ENCODE data around the gene CYP46A1.
A peak's percentile ranks its signal among the peaks of the same experiment; 100 is the strongest.

CYP46A1 gene

DNA sequence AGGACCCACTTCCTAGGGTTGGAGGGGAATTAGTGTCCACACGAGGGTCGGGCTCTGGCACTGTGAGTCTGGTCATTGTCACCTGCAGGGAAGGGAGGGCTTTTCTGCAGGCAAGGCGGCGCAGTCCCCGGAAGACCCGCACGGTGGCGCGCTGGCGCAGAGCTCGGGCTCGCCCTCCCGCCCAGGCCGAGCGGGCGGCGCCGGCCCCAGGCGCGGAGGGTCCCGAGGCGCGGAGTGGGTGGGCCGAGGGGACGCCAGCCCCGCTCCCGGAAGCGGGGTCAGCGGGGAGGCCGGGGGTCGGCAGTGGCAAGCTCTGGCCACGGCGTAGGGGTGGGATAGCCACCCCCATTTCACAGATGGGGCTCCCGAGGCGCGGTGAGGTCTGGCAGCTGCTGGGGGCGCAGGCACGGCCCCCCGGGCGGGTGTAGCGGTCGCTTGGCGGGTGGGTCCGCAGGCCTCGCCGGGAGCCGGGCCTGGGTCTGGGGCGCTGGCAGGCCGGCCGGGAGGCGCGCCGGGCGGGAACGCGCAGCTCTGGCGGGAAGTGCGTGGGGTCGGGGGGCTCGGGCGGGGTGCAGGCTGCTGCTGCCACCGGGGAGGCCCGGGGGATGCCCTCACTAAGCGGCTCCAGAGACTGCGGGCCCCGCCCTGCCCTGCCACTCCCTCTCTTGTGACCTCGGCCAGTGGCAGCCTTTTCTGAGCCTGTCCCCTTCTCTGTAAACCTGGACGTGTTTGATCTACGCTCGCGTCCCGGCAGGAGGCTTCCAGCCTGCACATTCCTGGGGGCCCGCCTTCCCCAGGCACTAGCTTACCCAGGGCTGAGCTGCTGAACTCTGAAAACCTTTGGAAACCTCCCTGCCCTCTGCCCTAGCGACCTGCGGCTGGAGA is 46.1 kb downstream of the CYP46A1 start:
- ATAC-seq, result peak; percentile 51

DNA sequence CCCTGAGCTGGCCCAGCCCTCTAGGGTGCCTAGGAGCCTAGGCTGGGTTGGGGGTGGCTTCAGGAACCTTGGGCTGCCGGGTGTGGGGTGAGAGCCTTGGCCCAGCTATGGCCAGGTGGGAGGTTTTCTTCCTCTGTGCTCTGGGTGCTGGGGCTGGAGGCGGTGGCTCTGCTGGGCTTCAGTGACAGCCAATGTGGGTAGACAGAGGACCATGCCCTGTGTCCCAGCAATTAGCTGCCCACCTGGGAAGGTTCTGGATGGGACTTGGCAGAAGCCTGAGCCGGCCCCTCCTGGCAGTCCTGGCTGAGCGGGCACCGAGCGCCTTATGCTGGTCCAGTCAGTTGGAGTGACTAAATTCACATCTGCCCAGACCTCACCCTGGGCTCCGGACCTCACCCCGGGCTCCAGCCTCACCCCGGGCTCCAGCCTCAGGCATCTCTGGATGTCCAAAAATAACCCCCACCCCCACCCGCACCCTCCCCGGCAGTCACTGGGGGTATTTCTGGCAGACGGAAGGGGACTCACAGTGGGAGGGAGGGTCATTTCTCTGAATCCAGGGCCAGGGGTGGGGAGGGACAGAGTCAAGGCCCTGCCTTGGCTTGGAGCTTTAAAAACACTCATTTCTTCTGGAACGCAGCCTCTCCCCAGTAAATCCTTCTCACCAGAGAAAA is 46.9 kb downstream of the CYP46A1 start:
- ATAC-seq (no peak), DNase-seq (no peak)

More for the DNA sequence above, 46.1 kb downstream of the CYP46A1 start:
- DNase-seq, result peak; percentile 89

DNA sequence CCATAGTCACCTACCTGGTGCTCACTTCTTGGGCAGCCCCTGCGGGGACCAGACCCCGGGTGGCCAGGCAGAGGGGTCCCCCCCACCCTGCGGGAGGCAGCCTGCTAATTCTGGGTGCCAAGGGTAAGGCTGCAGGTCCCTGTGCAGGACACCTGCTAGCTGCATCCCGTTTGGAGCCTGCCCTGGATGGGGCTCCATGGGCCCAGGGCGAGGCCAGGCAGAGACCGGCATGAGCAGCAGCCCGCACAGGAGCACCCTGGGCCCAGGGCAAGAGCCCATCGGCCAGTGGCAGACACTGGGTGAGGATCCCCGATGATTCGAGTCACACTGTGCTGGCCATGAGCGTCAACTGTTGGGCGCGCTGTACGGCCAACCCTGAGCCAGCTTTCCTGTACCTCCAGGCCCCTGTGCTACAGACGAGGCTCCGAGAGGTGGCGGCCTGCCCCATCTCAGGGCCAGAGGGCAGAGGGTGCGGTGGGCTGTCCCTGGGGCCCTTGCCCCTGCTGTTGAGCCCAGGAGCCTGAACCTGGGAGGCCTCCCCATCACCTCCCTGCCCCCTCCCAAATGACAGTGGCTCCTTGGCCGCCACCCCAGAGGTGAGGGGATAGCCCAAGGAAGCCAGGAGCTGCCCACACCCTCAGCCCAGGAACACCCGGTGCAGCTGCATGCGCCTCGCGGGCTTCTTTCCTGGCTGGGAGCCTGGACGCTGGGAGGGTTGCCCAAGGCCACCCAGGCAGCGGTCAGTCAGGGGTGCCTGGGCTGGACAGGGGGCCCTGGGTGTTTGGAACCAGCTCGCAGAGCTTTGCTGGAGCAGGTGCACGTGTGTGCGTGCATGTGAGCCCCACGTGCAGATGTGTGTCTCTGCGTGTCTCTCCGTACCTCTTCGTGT is 47.7 kb downstream of the CYP46A1 start:
- no peak for ATAC-seq
- no peak for DNase-seq

DNA sequence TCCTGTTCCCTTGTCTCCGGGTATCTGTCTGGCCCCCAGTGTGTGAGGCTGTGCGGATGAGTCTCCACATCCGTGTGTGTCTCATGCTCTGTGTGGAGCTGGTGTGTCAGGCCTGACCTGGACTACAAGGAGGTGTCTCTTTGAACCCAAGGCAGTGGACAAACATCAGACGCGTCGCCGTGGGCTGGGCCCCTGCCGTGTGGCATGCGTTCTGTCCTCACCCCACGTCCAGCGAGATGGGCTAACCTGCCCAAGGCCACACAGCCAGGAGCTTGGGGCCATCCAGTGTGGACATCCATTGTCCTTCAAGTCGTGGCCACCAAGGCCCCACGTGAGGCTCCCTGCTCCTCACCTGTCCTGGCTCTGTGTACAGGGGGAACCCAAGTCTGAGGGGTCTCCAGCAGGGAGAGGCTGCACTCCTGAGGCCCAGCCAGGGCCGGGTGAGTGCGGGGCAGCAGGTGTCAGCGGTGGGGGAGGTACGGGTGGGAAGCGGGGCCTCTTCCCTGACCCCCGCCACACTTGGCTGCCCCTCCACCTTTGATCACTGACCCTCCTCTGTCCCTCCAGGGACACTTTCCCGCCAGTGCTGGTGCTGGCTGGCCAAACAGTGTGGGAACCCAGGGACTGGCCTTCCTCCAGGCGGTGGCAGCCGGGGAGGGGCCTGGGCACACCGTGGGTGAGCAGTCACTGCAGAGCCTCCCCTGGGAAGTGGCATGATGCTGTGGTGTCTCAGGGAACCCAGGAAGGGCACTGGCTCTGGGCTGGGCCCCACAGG is 48.5 kb downstream of the CYP46A1 start:
- no peak for DNase-seq
- ATAC-seq, result no peak

DNA sequence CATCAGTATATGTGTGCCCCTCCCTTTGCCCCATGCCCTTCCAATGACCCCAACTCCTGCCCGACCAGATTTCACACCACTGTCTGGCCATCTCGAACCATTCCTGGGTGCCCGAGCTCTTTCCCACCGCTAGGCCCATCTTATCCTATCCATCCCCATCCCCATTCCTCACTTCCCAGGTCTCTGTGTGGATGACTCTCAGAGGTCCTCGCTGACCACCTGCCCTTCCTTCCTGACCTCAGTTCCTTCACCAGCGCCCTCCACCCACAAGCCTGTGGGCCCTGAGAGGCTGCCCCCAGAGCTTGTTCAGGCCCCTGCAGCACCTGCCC is 49.1 kb downstream of the CYP46A1 start:
- ATAC-seq (no peak), DNase-seq (no peak)

DNA sequence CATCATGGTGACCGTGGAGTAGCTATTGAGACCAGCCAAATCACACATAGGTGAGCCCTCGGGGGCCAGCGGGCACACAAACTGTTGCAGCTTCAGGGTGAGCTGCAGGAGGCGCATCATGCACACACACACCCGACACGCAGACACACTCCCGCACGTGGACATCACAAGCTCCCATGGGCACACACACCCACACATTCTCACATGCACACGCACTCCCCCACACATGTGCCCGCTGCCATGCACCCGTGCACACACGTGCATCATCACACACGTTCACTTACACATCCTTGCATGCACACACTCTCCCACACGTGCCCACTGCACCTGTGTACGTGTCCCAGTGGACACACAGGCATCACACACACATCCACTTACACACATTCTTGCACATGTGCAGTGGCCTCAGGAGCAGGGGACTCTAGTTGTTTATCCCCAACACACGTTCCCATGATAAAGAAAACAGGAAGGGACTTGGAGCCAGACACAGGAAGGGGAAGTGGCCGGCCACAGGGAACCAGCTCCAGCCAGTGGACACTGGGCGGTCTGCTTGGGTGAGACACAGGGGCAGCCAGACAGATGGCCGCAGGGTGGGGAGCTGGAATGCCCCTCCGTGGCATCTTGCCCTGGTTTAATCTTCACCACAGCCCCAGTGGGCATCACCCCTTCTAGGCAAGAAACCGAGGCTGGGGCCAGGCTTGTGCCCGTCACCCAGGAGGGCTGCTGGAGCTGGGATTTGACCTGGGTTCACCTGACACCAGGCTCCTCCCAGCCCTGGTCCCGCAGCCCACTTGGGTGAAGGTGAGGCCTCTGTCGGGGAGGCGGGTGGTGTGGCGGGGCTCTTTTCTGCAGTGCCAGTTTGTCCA is 49.7 kb downstream of the CYP46A1 start:
- no peak for ATAC-seq

DNA sequence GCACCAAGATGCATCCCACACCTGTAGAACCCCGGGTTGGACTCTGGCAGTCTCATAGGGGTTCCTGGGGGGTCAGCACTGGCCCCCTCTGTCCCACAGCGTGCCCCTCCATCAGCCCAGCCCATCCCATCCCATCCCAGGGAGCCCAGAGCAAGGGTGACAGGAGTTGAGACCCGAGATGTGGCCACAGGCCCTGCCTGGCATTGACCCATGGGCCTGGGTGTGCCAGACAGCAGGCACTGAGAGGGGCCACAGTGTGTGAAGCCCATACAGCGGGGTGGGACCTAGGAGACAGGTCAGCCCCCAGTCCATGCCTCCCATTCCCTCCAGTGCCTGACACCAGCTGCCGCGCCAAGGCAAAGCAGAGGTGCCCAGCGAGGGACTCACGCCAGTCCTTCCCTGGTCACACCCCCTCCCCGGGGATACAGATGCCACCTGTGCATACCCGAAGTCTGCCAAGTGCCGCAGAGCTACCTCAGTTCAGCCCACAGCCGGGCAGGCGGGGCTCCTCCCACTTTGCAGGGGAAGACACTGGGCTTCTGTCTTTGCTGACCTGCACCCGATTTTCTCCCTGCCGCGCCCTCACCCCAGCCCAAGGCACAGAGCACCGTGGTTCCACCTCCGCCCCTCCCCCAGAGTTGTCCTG is 50.4 kb downstream of the CYP46A1 start:
- ATAC-seq (no peak), DNase-seq (no peak)

More for the DNA sequence above, 49.7 kb downstream of the CYP46A1 start:
- no peak for DNase-seq

DNA sequence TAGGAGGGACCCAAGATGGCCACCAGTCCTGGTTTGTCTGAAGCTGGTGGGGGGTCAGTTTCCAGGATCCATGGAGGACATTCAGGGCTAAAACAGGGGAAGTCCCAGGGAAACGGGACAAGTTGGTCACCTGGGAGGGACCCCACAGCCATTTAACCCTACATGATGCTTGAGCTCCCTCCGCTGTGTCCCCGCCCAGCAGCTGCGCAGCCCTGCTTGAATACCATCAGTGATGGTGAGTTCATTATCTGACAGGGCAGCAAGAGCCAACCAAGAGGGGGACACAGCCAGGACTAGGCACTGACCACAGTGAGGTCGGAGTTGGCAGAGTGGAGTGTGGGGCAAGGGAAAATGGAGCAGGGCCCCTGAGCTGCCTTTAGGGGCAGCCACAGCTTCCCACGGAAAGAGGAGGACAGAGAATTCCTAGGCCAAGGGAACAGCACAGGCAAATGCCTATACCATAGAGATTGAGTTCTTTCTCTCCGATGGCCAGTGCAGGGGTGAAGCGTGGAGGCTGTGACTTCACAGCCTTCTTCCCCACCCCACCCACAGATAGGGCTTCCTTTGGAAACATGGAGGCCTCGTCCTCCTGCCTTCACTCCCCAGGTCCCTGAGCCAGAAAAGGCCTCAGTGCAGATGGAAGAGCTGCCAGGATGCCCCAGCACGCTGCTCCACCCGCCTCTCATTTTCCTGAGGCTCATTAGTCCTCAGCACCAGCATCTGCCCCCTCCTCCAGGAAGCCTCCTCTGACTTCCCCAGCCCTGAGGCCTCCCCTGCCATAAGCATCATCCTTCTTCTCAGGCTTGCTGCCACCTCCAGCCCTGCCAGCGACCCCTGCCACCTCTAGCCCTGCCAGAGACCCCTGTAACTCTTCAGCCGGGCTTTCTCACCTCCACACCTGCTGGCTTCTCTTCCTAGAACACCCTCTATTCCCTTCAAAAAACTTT is 51.4 kb downstream of the CYP46A1 start:
- ATAC-seq (no peak), DNase-seq (no peak)

DNA sequence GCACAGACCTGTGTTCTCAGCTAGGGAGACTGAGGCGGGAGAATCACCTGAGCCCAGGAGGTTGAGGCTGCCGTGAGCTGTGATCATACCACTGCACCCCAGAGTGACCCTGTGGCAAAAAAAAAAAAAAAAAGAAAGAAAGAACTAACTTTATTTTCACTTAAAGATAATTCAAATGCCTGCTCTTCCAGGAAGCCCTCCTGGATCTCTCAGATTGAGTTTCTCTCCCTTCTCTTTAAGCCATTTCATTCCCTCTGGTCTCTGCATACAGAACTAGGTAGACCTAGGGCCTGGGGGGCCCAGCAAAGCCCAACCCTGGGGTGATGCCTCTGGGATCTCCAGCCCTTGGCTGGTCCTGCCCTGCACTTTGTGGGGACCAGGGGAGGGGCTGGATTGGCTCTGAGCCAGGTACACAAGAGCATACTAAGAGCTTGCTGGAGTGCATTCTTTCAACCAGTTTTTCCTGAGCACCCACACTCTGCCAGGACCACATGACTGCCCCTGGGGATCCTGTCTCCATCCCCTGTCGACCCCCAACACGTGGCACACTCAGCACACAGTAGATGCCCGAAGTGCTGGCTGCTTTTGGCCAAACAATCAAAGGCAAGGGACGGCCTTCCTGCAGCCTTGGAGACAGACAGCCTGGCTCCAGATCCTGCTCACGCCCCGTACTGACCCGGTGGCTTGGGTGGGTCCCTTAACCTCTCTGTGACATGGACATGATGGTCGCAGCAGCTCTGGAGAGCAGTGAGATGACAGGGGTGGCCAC is 52.7 kb downstream of the CYP46A1 start:
- ATAC-seq, result no peak
- no peak for DNase-seq

DNA sequence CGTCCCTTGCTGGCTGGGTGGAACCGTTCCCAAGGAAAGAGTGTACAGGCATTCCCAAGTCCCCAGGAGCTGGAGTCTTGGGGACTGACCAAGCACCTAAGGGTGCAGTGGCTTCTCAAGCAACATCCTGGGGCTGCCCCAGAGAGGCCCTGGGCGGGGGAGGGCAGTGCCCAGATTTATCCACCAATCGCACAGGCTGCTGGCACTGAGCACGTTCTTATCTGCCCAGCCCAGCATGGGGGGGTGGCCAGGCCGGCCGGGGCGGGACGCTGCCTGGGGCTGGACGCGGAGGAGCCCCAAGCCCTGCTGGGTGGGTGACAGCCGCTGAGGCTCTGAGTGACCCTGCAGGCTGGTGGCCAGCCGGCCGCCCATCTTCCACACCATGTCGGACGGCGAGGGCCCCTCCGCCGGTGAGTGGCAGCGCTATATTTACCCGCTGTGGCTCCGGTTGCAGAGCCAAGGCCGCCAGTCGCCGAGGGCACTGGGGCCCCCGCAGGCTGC is 53.4 kb downstream of the CYP46A1 start:
- DNase-seq, result no peak
- ATAC-seq, result no peak

DNA sequence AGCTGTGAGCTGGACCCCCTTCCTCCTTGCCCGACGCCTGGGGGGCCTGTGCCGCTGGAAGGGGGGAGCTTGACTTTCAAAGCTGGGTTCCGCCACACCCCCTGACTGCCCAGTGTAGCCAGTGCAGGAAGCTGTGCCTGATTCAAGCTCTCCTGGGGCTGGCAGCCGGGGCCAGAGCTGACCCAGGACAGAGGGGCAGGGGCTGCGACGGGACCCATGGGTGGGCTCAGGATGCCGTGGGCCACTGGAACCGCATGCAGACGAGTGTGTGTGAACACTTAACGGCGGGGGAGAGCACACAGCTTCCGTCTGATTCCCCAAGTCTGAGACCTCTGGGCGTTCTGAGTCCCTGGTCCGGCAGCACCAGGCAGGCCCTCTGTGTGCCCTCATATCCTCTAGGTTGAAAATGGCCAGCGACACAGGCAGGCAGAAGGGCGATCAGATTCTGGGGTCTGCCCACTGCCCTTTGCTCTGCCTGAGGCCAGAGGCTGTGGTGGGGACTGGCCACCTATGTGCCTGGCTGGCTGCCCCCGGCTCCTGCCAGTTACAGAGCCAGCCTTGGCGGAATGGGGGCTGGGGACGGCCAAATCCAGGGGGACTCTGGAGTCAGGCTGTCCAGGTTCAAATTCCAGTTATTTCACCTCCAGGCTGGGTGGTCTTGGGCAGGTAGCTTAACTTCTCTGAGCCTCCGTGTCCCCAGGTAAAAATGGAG is 54.0 kb downstream of the CYP46A1 start:
- DNase-seq (no peak), ATAC-seq (no peak)

DNA sequence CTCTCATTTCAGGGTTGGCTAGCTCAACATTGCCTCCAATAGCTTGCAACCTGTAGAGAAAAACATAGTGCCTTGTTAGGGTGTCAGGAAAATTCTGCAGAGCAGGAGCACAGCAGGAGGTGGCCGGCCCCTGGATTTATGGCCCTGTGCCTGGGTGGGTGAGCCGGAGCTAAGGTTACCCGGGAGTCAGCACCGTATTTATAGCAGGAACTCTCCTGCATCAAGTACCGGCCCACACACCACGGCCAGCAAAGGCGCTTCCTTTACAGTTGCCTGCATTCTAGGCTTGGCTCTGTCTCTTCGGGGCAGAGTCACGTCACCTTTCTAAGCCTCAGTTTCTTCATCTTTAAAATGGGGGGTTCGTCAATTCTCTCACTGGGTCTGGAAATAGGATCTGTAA is 56.3 kb downstream of the CYP46A1 start:
- ATAC-seq (no peak), DNase-seq (no peak)

DNA sequence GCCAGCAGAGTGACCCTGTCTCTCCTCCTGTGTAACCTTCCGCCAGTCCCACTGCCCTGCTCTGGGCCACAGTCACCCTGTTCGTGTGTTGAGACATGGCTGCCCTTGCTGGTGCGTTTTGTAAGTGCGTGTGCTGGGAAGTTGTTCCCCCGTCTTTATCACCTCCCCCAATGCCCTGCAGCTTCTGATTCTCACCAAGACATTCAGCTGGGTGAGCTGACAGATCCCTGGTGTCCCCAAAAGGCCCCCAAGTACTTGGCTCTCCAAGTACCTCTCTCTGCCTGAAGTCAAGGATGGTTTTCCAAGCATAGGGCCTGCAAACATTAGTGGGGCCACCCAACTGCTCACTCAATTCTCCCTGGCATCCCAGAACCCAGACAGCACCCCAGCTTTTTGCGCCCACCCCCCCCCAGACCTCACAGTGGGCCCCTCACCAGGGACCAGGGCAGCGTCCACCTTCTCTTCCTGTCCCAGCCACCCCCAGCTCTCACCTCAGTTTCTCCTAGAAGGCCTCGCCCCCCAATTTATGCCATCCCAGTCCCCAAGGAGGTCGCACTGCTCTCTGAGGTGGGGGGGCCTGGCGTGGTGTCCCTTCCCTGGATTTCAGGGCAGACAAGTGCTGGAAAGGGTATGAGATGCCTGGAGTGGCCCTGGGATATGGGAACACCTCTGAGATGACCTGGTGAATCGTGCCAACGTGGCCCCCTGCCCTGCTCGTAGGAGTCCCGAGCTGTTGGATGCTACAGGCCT is 57.3 kb downstream of the CYP46A1 start:
- no peak for ATAC-seq
- DNase-seq, result no peak

DNA sequence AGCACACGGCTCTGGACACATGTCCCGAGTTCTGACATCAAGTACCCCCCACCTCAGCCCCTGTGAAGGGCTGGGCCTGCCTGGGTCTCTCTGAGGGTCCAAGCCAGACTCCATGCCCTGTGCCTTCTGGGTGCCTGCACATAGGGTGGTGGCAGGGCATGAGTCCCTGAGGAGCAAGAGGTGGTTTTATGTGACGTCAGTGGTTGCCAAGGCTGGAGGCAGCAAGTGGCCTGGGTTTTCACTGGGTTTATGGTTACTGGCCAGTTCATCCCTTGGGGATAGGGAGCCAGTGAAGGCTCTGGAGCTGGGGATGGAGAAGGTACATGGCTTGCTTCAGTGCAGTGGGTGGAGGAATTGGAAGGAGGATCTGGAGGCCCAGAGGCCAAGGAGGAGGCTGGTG is 58.0 kb downstream of the CYP46A1 start:
- ATAC-seq (no peak), DNase-seq (no peak)

DNA sequence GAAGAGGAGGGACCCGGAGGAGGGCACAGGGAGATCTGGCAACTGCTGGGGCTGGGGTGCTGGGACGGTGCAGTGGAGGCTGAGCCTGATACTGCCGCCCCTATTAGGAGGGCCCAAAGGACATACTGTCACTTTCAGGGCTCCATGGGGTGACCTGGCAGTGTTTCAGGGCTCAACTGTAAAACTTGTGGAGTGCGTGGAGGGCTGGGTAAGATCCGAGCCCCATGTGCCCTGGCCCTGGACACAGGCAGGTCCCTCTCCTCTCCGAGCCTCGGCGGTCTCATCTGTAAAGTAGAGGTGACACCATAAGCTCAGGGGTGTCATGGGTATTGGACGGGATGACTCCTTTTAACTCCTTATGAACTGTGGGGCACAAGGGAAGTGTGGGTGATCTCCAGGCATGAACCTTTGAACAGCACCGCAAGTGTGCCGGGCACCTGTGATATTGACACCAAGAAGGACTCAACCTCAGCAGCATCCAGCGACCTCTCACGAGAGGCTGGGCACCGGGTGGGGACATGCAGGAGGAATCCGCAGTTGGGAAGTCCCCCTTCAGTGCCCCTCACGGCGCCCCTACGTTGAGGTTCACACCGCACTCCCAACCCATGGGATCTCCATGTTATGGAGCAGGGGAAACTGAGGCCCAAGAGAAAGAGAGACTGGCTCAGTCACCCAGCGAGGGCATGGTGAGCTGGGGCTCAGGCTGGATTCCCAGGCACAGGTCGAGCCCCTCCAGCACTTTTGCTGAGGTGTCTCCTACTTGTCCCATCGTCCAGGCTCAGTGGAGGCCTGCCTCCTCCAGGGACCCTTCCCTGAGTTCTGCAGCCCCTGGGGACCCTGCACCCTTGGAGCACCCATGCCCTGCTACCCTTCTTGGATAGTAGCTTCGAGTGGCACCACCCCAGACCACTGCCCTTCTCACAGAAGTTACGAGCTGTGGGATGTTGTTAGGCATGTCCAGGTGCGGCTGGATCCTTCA is 58.7 kb downstream of the CYP46A1 start:
- DNase-seq (no peak), ATAC-seq (no peak)
